ENCODE results near the gene ITPRID1.

GRCh38 chr7:31687024-31687748 is 173.3 kb downstream of the ITPRID1 start, which contains the start of gene PPP1R17:
- TF ChIP-seq CTCF (IDR thresholded peaks at IDR 0.05; ENCODE audit: low read depth, low read length, poor library complexity, severe bottlenecking) (no peak), EZH2phosphoT487 (IDR thresholded peaks at IDR 0.05; ENCODE audit: borderline replicate concordance, low read length) (no peak)
